Activated CD4-positive, alpha-beta T cell treated with anti-CD3 and anti-CD28 coated beads for 36 hours (primary cell): ENCODE data around the gene POU2AF2. TPM values are rescaled to one million over a fixed set of nuclear protein-coding genes. Genes with fewer than 3 reads are reported as not detected.

Experiments
- ATAC-seq: fragments of 200-7000 bp; cut with Tn5 transposase; one replicate; pipeline ENCODE4 v1.10.0; 2021; ENCODE audit warnings: mild to moderate bottlenecking, moderate library complexity
- CTCF ChIA-PET: fragments of 350-600 bp; sonication (Branson Sonifier 250); formaldehyde crosslinking; loops from one replicate; lab custom pipeline; 2021; ENCODE audit warnings: antibody characterized with exemption; lab: Charles Lee
- POLR2A ChIA-PET: fragments of 350-600 bp; sonication (Branson Sonifier 250); formaldehyde crosslinking; loops from one replicate; lab custom pipeline; 2021; ENCODE audit warnings: antibody characterized with exemption, inconsistent platforms; lab: Charles Lee
- DNase-seq: peaks from one replicate; pipeline ENCODE4 v3.0.0-alpha.2; 2020
- H3K27ac Mint-ChIP-seq: one replicate; pipeline ENCODE4 v1.8.0; 2021; ENCODE audit warnings: mixed read lengths
- H3K27me3 Mint-ChIP-seq: one replicate; pipeline ENCODE4 v1.8.0; 2021; ENCODE audit warnings: mixed read lengths
- H3K36me3 Mint-ChIP-seq: one replicate; pipeline ENCODE4 v1.8.0; 2021; ENCODE audit warnings: low read depth, mixed read lengths
- H3K4me1 Mint-ChIP-seq: one replicate; pipeline ENCODE4 v1.8.0; 2021; ENCODE audit warnings: mixed read lengths
- H3K4me3 Mint-ChIP-seq: one replicate; pipeline ENCODE4 v1.8.0; 2021; ENCODE audit warnings: mild to moderate bottlenecking, moderate library complexity, mixed read lengths
- H3K9me3 Mint-ChIP-seq: one replicate; pipeline ENCODE4 v1.8.0; 2021; ENCODE audit warnings: low read depth, mixed read lengths
- intact Hi-C, 2 experiments: fragments of 100-400 bp; cut with DNase I in 1 of 2; cut with micrococcal nuclease in 1 of 2; formaldehyde crosslinking; loops; one replicate each; pipeline versions ENCODE4 v1.14.2 to v1.15.1; 2022 to 2024; cut with DNase I, micrococcal nuclease
- total RNA-seq, 2 experiments: library from RNA; stranded (reverse); gene quantifications; one replicate each; pipeline ENCODE4 v1.2.3, GENCODE V29; 2021

POU2AF2 gene
- total RNA-seq, 2 experiments from 2014 or later: 0.14 TPM; not detected in 1

DNA sequence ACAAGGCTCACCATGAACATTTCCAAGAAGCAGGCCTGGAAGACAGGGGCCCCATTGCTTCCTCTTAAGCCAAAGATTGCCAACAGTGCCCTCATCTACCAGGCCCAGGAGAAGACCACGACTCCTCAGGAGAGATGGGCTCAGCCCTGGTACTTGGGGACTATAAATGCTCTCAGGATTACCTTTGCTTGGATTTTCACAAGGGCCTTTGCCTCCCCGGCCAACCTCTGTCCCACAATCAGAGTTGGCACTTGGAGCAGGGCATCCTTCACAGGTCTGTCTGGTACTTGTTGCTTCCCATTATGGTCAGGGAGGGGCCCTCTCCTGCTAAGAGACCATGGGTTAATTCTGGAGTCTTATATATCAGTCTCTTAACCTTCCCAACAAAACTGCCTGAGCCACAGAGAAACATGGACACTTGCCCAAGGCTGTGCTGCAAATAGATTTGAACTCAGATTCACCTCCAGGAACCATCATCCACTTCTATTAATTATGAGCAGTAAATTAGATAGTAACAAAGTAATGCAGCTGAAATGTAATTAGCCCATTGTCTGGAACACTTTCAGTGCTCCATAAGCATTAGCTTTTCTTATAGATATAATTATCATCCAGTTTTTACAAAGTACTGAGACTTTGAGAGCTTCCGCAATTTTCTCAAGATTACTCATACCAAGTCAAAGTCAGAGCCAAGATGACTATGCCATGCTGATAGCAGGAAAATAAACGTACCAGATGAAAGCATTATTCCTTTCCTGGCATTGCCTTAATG lies 86.4 kb downstream of the POU2AF2 start:
- no peak overlapping the region for H3K4me3 Mint-ChIP-seq
- no peak for ATAC-seq
- CTCF ChIA-PET: interaction anchor here (0.7 to 2.2 kb wide), 2 partner anchors 11 to 88 kb away, joined by 3 to 9 read pairs; no protein-coding TSS in a partner anchor

DNA sequence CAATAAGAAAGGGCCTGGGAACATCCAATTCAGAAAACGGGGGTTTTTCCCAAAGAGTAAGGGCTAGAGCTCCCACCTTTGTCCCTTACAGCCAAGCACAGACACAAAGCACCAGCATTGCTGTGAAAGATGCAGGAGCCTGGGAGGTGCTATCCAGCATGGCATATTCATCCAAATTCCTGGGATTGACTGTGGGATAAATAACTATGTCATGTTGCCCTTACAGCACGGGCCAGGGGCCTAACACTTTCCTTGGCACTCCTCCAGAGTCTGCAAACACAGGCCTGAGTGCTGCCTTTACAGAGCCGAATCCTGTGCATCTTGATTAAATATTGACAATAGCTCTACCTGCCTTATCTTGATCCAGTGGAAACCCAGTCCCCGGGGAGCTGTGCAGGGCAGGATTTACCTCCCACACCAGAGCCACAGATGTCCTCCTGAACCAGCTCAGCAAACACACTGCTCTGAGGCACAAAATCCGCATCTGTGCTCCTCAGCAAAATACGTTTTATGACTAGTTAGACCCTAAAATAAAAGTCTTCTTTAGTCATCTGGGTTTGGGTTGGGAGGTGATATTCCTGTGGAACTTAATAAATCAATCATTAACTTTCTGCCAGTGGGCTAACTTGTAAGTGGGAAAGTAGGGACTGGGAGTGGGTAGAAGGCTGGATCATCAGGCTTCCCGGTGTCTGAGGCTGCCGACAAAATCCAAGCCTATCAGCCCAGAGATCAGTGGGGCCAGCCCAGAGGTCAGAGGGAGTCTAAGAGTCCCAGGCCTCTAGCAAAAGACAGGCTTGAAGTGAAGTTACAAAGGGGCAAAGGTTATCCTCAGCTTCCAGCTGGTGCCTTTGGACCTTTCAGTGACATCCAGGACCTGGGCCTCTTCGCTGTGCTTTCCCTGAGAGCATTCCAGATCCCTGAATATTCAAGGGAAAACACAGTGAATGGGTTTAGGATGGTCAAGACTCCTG lies 89.3 kb downstream of the POU2AF2 start:
- no peak overlapping the region for H3K4me3 Mint-ChIP-seq
- CTCF ChIA-PET: interaction anchor here (0.9 to 2.2 kb wide), 2 partner anchors 8 to 93 kb away, joined by 3 to 9 read pairs; no protein-coding TSS in a partner anchor
- POLR2A ChIA-PET: no interaction called here
- DNase-seq: no peak
- H3K36me3 Mint-ChIP-seq: no peaks in the 10 kb centered on the region
- no peaks in the 10 kb centered on the region for H3K27me3 Mint-ChIP-seq
- intact Hi-C loops: no loop called here
- no peaks in the 10 kb centered on the region for H3K4me1 Mint-ChIP-seq
- no peak overlapping the region for H3K27ac Mint-ChIP-seq
- peaks cover 7% of the 10 kb centered on the region for H3K9me3 Mint-ChIP-seq
- no peak for ATAC-seq

More for the DNA sequence above, 86.4 kb downstream of the POU2AF2 start:
- no peak for DNase-seq
- Mint-ChIP-seq H3K9me3 (no peaks in the 10 kb centered on the region), H3K27ac (no peak overlapping the region), H3K4me1 (no peaks in the 10 kb centered on the region), H3K27me3 (no peaks in the 10 kb centered on the region), H3K36me3 (no peaks in the 10 kb centered on the region)
- POLR2A ChIA-PET: no interaction called here
- intact Hi-C loops: no loop called here

DNA sequence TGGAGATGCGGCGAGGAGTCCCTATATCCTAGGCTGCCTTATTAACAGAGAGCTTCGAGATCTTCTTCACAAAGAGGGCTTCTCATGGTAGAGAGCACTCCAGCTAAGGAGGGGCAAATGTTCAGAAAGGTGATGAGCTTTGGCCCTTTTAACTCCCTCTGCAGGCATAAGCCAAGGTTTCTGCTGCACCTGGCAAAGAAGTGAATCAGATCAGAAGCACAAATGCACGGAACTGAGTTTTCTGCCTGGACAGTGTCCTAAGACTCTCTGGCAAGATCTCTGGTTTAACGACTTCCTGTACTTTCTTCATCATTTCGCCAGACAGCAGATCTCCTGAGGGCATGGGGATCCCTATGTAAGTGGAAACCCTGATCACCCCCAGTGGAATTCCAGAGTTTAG lies 90.0 kb downstream of the POU2AF2 start:
- H3K27ac Mint-ChIP-seq: no peak overlapping the region
- H3K4me3 Mint-ChIP-seq: no peak overlapping the region
- ChIA-PET POLR2A (no interaction called here), CTCF (no interaction called here)
- peaks cover 7% of the 10 kb centered on the region for H3K9me3 Mint-ChIP-seq
- DNase-seq: no peak
- intact Hi-C loops: no loop called here
- ATAC-seq: no peak
- no peaks in the 10 kb centered on the region for H3K4me1 Mint-ChIP-seq
- no peaks in the 10 kb centered on the region for H3K36me3 Mint-ChIP-seq
- no peaks in the 10 kb centered on the region for H3K27me3 Mint-ChIP-seq

Other genes starting within 250 kb of the POU2AF2 start
- gene POU2AF3, start 52.8 kb downstream of the POU2AF2 start, total RNA-seq: not detected
- gene POU2AF1, start 133.6 kb downstream of the POU2AF2 start, total RNA-seq: 10 to 100 TPM in 1 of 2 experiments, 1 to 10 TPM in 1; 9.6 to 10.0 TPM